GM23338 (cell line): ENCODE measurements around the gene PNPLA3. TPM values are rescaled to one million over a fixed set of nuclear protein-coding genes. Genes with fewer than 3 reads are reported as not detected.

ENCODE experiments used
- ATAC-seq: fragments of 200-7000 bp; cut with Tn5 transposase; 3 replicates; pipeline ENCODE4 v1.9.1; 2020
- DNase-seq: peaks from one replicate; pipeline ENCODE4 v3.0.0-alpha.2; 2015; ENCODE audit warnings: low spot score
- H2AFZ ChIP-seq: fragments of 200-600 bp; sonication (generic); 2 replicates; pipeline ENCODE4 v1.8.0; 2016; ENCODE audit warnings: antibody characterized with exemption, mild to moderate bottlenecking, moderate library complexity
- H3F3A ChIP-seq: fragments of 200-600 bp; sonication (generic); replicated peaks from 2 replicates; pipeline ENCODE4 v1.8.0; 2017; ENCODE audit warnings: antibody characterized with exemption, mixed run types, low read depth
- H3K27ac ChIP-seq: fragments of 200-600 bp; sonication (generic); 2 replicates; pipeline ENCODE4 v1.6.1; 2016; ENCODE audit warnings: low read depth
- H3K27me3 ChIP-seq: fragments of 200-600 bp; sonication (generic); 2 replicates; pipeline ENCODE4 v1.8.0; 2016; ENCODE audit warnings: mild to moderate bottlenecking, mixed run types, moderate library complexity; ENCODE audit not compliant: insufficient read depth
- H3K36me3 ChIP-seq: fragments of 200-600 bp; sonication (generic); 2 replicates; pipeline ENCODE4 v1.8.0; 2016; ENCODE audit warnings: mild to moderate bottlenecking; ENCODE audit not compliant: insufficient read depth
- H3K4me1 ChIP-seq: fragments of 200-600 bp; sonication (generic); 2 replicates; pipeline ENCODE4 v1.8.0; 2016; ENCODE audit warnings: mild to moderate bottlenecking, moderate library complexity; ENCODE audit not compliant: insufficient read depth
- H3K4me2 ChIP-seq: fragments of 200-600 bp; sonication (generic); 2 replicates; pipeline ENCODE4 v1.7.1; 2017; ENCODE audit warnings: mixed run types
- H3K4me3 ChIP-seq: fragments of 200-600 bp; sonication (generic); 2 replicates; pipeline ENCODE4 v1.6.1; 2016; ENCODE audit warnings: mixed run types
- H3K79me2 ChIP-seq: fragments of 200-600 bp; sonication (generic); replicated peaks from 2 replicates; pipeline ENCODE4 v1.8.0; 2017; ENCODE audit warnings: mild to moderate bottlenecking; ENCODE audit not compliant: insufficient read depth
- H3K9me2 ChIP-seq: fragments of 200-600 bp; sonication (generic); 2 replicates; pipeline ENCODE4 v1.8.0; 2017; ENCODE audit not compliant: insufficient read depth
- H4K20me1 ChIP-seq: fragments of 200-600 bp; sonication (generic); replicated peaks from 2 replicates; pipeline ENCODE4 v1.8.0; 2017; ENCODE audit warnings: mild to moderate bottlenecking; ENCODE audit not compliant: insufficient read depth
- H3K27ac Mint-ChIP-seq: 2 replicates; pipeline ENCODE4 v1.8.0; 2020; ENCODE audit warnings: inconsistent platforms, mild to moderate bottlenecking, moderate library complexity, mixed read lengths
- H3K27me3 Mint-ChIP-seq: 3 replicates; pipeline ENCODE4 v1.8.0; 2022; ENCODE audit warnings: low read depth, mild to moderate bottlenecking, moderate library complexity, mixed read lengths, inconsistent platforms; ENCODE audit not compliant: insufficient read depth, poor library complexity
- H3K36me3 Mint-ChIP-seq: 3 replicates; pipeline ENCODE4 v1.8.0; 2021; ENCODE audit warnings: low read depth, mild to moderate bottlenecking, inconsistent platforms, moderate library complexity, mixed read lengths
- H3K4me1 Mint-ChIP-seq: 3 replicates; pipeline ENCODE4 v1.8.0; 2020; ENCODE audit warnings: mild to moderate bottlenecking, inconsistent platforms, mixed read lengths
- H3K4me3 Mint-ChIP-seq: 3 replicates; pipeline ENCODE4 v1.8.0; 2021; ENCODE audit warnings: moderate library complexity, mild to moderate bottlenecking, inconsistent platforms, mixed read lengths
- H3K9me3 Mint-ChIP-seq: 3 replicates; pipeline ENCODE4 v1.8.0; 2020; ENCODE audit warnings: moderate library complexity, mild to moderate bottlenecking, inconsistent platforms, mixed read lengths
- EZH2 ChIP-seq: fragments of 200-600 bp; sonication (generic); IDR thresholded peaks from one replicate; pipeline ENCODE4 v1.8.0; 2017; ENCODE audit warnings: antibody characterized with exemption, mild to moderate bottlenecking, low read depth; ENCODE audit not compliant: unreplicated experiment
- EZH2phosphoT487 ChIP-seq: fragments of 200-600 bp; sonication (generic); IDR thresholded peaks from one replicate; pipeline ENCODE4 v1.8.1; 2018; ENCODE audit warnings: antibody characterized with exemption; ENCODE audit not compliant: unreplicated experiment
- JUNB ChIP-seq: IDR thresholded peaks from one replicate; pipeline ENCODE4 v1.6.1; 2016; ENCODE audit warnings: antibody characterized with exemption; ENCODE audit not compliant: unreplicated experiment
- NANOG ChIP-seq: IDR thresholded peaks from 2 replicates; pipeline ENCODE4 v1.6.1; 2016; ENCODE audit warnings: antibody characterized with exemption, borderline replicate concordance
- STAT1 ChIP-seq: IDR thresholded peaks from one replicate; pipeline ENCODE4 v1.6.1; 2016; ENCODE audit warnings: antibody characterized with exemption; ENCODE audit not compliant: unreplicated experiment
- ZNF114 ChIP-seq: fragments of 250-450 bp; sonication (Bioruptor Pico); IDR thresholded peaks from 2 replicates; pipeline ENCODE4 v1.5.0; 2020; ENCODE audit warnings: mild to moderate bottlenecking, moderate library complexity
- ZNF331 ChIP-seq: fragments of 250-450 bp; sonication (Bioruptor Pico); IDR thresholded peaks from 2 replicates; pipeline ENCODE4 v1.5.0; 2020; ENCODE audit warnings: low read depth, mild to moderate bottlenecking, moderate library complexity
- polyA plus RNA-seq: library from polyadenylated mRNA; unstranded; fragments of >200 nt; fragmentation: Nextera tagmentation; extraction: Ambion mirVana; gene quantifications from 2 replicates; pipeline ENCODE4 v1.2.1, GENCODE V29; 2016
- total RNA-seq: library from RNA; depleted of rRNA; stranded (reverse); fragments of >200 nt; shearing (Covaris generic); gene quantifications from 2 replicates; pipeline ENCODE4 v1.2.3, GENCODE V29; 2014
- TF ChIP-seq, protein P1 (sequence below): IDR thresholded peaks from one replicate; pipeline ENCODE4 v1.6.1; 2018; ENCODE audit warnings: antibody characterized with exemption; ENCODE audit not compliant: unreplicated experiment
- TF ChIP-seq, protein P2 (sequence below), 2 experiments: fragments of 200-600 bp in 1 of 2; sonication (generic) in 1 of 2; conservative IDR thresholded peaks; 2 replicates each; pipeline versions ENCODE4 v1.5.1 to v1.6.1; 2016 to 2017; ENCODE audit warnings: antibody characterized with exemption in 2 of 2, low read depth in 2 of 2, mild to moderate bottlenecking in 2 of 2, moderate library complexity in 1 of 2
- TF ChIP-seq, protein P3 (sequence below): fragments of 250-450 bp; sonication (Bioruptor Pico); IDR thresholded peaks from 2 replicates; pipeline ENCODE4 v1.5.0; 2020; ENCODE audit warnings: mild to moderate bottlenecking, moderate library complexity

PNPLA3 gene
- total and polyA plus RNA-seq, 2 experiments from 2014 or later = 17.7 to 23.4 TPM

DNA sequence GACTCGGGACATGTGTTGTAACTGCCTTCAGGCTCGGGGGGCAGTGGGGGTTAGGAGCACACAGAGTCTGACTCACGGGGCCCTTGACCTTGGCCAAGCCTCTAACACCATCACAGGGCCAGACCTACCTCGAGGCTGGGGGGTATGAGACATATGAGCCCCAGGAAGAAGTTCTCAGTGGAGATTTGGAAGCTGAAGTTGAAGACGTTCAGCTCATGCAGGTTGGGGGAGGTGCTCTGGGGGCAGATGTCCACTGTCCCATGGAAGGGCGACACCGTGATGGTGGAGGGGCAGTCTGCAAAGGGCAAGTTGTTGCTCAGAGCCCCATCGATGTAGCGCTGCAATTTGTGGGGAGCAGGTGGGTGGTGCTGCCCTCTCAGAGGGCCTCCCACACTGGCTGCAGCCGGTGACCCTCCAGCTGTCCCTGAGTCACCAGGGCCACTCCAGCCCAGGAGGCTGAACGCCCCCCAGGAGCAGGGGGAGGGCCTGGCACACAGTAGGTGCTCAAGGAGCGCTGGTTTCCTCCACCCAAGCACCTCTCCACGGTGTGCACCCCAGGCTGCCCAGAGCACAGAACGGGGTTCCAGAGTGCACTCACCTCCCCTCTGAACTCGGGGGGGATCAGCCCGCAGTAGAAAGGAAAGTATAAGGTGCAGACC, 34.3 kb upstream of the PNPLA3 start:
- Histone ChIP-seq H3K4me3 (no peak overlapping the region), H3F3A (no peaks in the 10 kb centered on the region; the same call in 1 of the 2 replicates), H3K9me2 (no peaks in the 10 kb centered on the region), H3K4me1 (no peaks in the 10 kb centered on the region), H3K27me3 (peaks cover 6% of the 10 kb centered on the region), H2AFZ (no peak overlapping the region), H3K79me2 (no peaks in the 10 kb centered on the region), H3K4me2 (no peak overlapping the region), H3K27ac (no peak overlapping the region), H3K36me3 (no peaks in the 10 kb centered on the region; the same call in 1 of the 2 replicates), H4K20me1 (peaks cover 3% of the 10 kb centered on the region; the same call in 1 of the 2 replicates)
- no peak for ATAC-seq
- H3K4me1 Mint-ChIP-seq = peaks cover 6% of the 10 kb centered on the region; the same call in 1 of the 3 replicates
- DNase-seq = no peak
- no peaks in the 10 kb centered on the region for H3K9me3 Mint-ChIP-seq
- H3K27me3 Mint-ChIP-seq = peaks cover 17% of the 10 kb centered on the region
- TF ChIP-seq, protein P1, sequence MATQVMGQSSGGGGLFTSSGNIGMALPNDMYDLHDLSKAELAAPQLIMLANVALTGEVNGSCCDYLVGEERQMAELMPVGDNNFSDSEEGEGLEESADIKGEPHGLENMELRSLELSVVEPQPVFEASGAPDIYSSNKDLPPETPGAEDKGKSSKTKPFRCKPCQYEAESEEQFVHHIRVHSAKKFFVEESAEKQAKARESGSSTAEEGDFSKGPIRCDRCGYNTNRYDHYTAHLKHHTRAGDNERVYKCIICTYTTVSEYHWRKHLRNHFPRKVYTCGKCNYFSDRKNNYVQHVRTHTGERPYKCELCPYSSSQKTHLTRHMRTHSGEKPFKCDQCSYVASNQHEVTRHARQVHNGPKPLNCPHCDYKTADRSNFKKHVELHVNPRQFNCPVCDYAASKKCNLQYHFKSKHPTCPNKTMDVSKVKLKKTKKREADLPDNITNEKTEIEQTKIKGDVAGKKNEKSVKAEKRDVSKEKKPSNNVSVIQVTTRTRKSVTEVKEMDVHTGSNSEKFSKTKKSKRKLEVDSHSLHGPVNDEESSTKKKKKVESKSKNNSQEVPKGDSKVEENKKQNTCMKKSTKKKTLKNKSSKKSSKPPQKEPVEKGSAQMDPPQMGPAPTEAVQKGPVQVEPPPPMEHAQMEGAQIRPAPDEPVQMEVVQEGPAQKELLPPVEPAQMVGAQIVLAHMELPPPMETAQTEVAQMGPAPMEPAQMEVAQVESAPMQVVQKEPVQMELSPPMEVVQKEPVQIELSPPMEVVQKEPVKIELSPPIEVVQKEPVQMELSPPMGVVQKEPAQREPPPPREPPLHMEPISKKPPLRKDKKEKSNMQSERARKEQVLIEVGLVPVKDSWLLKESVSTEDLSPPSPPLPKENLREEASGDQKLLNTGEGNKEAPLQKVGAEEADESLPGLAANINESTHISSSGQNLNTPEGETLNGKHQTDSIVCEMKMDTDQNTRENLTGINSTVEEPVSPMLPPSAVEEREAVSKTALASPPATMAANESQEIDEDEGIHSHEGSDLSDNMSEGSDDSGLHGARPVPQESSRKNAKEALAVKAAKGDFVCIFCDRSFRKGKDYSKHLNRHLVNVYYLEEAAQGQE = no peak
- TF ChIP-seq JUNB (no peak), NANOG (no peak), EZH2phosphoT487 (no peak), ZNF331 (CRISPR knock-in tag) (no peak), STAT1 (no peak), EZH2 (no peak), ZNF114 (CRISPR knock-in tag) (no peak)
- TF ChIP-seq, protein P2, sequence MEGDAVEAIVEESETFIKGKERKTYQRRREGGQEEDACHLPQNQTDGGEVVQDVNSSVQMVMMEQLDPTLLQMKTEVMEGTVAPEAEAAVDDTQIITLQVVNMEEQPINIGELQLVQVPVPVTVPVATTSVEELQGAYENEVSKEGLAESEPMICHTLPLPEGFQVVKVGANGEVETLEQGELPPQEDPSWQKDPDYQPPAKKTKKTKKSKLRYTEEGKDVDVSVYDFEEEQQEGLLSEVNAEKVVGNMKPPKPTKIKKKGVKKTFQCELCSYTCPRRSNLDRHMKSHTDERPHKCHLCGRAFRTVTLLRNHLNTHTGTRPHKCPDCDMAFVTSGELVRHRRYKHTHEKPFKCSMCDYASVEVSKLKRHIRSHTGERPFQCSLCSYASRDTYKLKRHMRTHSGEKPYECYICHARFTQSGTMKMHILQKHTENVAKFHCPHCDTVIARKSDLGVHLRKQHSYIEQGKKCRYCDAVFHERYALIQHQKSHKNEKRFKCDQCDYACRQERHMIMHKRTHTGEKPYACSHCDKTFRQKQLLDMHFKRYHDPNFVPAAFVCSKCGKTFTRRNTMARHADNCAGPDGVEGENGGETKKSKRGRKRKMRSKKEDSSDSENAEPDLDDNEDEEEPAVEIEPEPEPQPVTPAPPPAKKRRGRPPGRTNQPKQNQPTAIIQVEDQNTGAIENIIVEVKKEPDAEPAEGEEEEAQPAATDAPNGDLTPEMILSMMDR (conservative IDR thresholded peaks at IDR 0.05; ENCODE audit: low read depth in 2 of 2) = no peak
- TF ChIP-seq, protein P3, sequence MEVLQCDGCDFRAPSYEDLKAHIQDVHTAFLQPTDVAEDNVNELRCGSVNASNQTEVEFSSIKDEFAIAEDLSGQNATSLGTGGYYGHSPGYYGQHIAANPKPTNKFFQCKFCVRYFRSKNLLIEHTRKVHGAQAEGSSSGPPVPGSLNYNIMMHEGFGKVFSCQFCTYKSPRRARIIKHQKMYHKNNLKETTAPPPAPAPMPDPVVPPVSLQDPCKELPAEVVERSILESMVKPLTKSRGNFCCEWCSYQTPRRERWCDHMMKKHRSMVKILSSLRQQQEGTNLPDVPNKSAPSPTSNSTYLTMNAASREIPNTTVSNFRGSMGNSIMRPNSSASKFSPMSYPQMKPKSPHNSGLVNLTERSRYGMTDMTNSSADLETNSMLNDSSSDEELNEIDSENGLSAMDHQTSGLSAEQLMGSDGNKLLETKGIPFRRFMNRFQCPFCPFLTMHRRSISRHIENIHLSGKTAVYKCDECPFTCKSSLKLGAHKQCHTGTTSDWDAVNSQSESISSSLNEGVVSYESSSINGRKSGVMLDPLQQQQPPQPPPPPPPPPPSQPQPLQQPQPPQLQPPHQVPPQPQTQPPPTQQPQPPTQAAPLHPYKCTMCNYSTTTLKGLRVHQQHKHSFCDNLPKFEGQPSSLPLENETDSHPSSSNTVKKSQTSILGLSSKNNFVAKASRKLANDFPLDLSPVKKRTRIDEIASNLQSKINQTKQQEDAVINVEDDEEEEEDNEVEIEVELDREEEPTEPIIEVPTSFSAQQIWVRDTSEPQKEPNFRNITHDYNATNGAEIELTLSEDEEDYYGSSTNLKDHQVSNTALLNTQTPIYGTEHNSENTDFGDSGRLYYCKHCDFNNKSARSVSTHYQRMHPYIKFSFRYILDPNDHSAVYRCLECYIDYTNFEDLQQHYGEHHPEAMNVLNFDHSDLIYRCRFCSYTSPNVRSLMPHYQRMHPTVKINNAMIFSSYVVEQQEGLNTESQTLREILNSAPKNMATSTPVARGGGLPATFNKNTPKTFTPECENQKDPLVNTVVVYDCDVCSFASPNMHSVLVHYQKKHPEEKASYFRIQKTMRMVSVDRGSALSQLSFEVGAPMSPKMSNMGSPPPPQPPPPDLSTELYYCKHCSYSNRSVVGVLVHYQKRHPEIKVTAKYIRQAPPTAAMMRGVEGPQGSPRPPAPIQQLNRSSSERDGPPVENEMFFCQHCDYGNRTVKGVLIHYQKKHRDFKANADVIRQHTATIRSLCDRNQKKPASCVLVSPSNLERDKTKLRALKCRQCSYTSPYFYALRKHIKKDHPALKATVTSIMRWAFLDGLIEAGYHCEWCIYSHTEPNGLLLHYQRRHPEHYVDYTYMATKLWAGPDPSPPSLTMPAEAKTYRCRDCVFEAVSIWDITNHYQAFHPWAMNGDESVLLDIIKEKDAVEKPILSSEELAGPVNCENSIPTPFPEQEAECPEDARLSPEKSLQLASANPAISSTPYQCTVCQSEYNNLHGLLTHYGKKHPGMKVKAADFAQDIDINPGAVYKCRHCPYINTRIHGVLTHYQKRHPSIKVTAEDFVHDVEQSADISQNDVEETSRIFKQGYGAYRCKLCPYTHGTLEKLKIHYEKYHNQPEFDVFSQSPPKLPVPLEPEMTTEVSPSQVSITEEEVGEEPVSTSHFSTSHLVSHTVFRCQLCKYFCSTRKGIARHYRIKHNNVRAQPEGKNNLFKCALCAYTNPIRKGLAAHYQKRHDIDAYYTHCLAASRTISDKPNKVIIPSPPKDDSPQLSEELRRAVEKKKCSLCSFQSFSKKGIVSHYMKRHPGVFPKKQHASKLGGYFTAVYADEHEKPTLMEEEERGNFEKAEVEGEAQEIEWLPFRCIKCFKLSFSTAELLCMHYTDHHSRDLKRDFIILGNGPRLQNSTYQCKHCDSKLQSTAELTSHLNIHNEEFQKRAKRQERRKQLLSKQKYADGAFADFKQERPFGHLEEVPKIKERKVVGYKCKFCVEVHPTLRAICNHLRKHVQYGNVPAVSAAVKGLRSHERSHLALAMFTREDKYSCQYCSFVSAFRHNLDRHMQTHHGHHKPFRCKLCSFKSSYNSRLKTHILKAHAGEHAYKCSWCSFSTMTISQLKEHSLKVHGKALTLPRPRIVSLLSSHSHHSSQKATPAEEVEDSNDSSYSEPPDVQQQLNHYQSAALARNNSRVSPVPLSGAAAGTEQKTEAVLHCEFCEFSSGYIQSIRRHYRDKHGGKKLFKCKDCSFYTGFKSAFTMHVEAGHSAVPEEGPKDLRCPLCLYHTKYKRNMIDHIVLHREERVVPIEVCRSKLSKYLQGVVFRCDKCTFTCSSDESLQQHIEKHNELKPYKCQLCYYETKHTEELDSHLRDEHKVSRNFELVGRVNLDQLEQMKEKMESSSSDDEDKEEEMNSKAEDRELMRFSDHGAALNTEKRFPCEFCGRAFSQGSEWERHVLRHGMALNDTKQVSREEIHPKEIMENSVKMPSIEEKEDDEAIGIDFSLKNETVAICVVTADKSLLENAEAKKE (CRISPR knock-in tag) = no peak
- peaks cover 15% of the 10 kb centered on the region for H3K36me3 Mint-ChIP-seq
- H3K4me3 Mint-ChIP-seq = no peak overlapping the region
- H3K27ac Mint-ChIP-seq = no peak overlapping the region
